K562 (cell line): ENCODE measurements around the gene ACO2. TPM values are rescaled to one million over a fixed set of nuclear protein-coding genes. Genes with fewer than 3 reads are reported as not detected.

Experiments
- ATAC-seq: fragments of 200-7000 bp; cut with Tn5 transposase; 3 replicates; pipeline ENCODE4 v1.9.1; 2020; ENCODE audit warnings: moderate library complexity
- BruUV-seq: library from RNA; stranded (reverse); fragments of 400-500 nt; replicated peaks from 2 replicates; lab custom pipeline; 2021; lab: Mats Ljungman, UMichigan
- CTCF ChIA-PET: fragments of 300-600 bp; formaldehyde crosslinking; extraction: SDS; loops from one replicate; lab custom pipeline; 2021; ENCODE audit warnings: low intra/inter-chr PET ratio; lab: Yijun Ruan, JAX
- POLR2A ChIA-PET: fragments of 300-600, 350-650 bp; sonication (Branson Sonifier 250); formaldehyde crosslinking; extraction: SDS; loops from one replicate; lab custom pipeline; 2021; ENCODE audit warnings: antibody characterized with exemption, inconsistent platforms; lab: Yijun Ruan, JAX
- DNase-seq, 4 experiments: peaks; one replicate each; pipeline versions ENCODE4 v3.0.0 to v3.0.0-alpha.2; 2011 to 2018; ENCODE audit warnings: low spot score in 3 of 4, mixed read lengths in 3 of 4; ENCODE audit errors: extremely low read depth in 1 of 4
- FAIRE-seq: peaks from 2 replicates; lab custom pipeline; 2011; peaks lifted over from hg19 to GRCh38; lab: Jason Lieb, UNC
- H2AFZ ChIP-seq: 2 replicates; pipeline ENCODE4 v1.6.0; 2011; ENCODE audit warnings: low read depth, low read length, control low read depth, inconsistent platforms
- H3K27ac ChIP-seq: fragments of 200-600 bp; 3 replicates; pipeline ENCODE4 v1.8.0; 2011; ENCODE audit warnings: low read depth, mild to moderate bottlenecking, control low read depth, inconsistent platforms, low read length, moderate library complexity, mixed read lengths; ENCODE audit errors: extremely low read depth
- H3K27me3 ChIP-seq, 2 experiments: fragments of 300-600 bp in 1 of 2; 2 replicates in 1 of 2; 3 replicates in 1 of 2; pipeline versions ENCODE4 v1.6.0 to v1.8.0; 2011; ENCODE audit warnings: inconsistent platforms in 2 of 2, low read length in 2 of 2, mild to moderate bottlenecking in 1 of 2, mixed read lengths in 1 of 2, moderate library complexity in 1 of 2; ENCODE audit not compliant: control insufficient read depth in 2 of 2, insufficient read depth in 2 of 2
- H3K36me3 ChIP-seq: fragments of 300-600 bp; 3 replicates; pipeline ENCODE4 v1.8.0; 2011; ENCODE audit warnings: mild to moderate bottlenecking, low read length, inconsistent platforms; ENCODE audit not compliant: control insufficient read depth, insufficient read depth
- H3K4me1 ChIP-seq, 2 experiments: fragments of 200-600 bp in 1 of 2; replicated peaks in 1 of 2; 2 replicates in 1 of 2; 3 replicates in 1 of 2; pipeline versions ENCODE4 v1.5.1 to v1.8.0; 2011; ENCODE audit warnings: inconsistent platforms in 2 of 2, low read length in 2 of 2, mild to moderate bottlenecking in 1 of 2, mixed read lengths in 1 of 2, moderate library complexity in 1 of 2; ENCODE audit not compliant: control insufficient read depth in 2 of 2, insufficient read depth in 2 of 2
- H3K4me2 ChIP-seq: 2 replicates; pipeline ENCODE4 v1.6.1; 2011; ENCODE audit warnings: low read length, control low read depth, inconsistent platforms, mixed read lengths; ENCODE audit not compliant: insufficient read depth
- H3K4me3 ChIP-seq: fragments of 200-600 bp; sonication (generic), shearing (Covaris generic); 2 replicates; pipeline ENCODE4 v1.5.1; 2016; ENCODE audit warnings: control low read depth, inconsistent platforms
- H3K79me2 ChIP-seq: fragments of 200-600 bp; 3 replicates; pipeline ENCODE4 v1.8.0; 2011; ENCODE audit warnings: low read length, inconsistent platforms; ENCODE audit not compliant: control insufficient read depth, insufficient read depth
- H3K9ac ChIP-seq, 2 experiments: 2 replicates each; pipeline versions ENCODE4 v1.6.0 to v1.6.1; 2011; ENCODE audit warnings: low read depth in 2 of 2, low read length in 2 of 2, control low read depth in 1 of 2, inconsistent platforms in 1 of 2, mild to moderate bottlenecking in 1 of 2, mixed read lengths in 1 of 2; ENCODE audit not compliant: insufficient read depth in 1 of 2
- H3K9me1 ChIP-seq: one replicate; pipeline ENCODE4 v1.6.0; 2011; ENCODE audit warnings: inconsistent platforms, mild to moderate bottlenecking, low read length, moderate library complexity; ENCODE audit not compliant: control insufficient read depth, insufficient read depth
- H3K9me3 ChIP-seq: replicated peaks from 2 replicates; pipeline ENCODE4 v1.5.1; 2011; ENCODE audit warnings: low read depth, low read length, inconsistent platforms; ENCODE audit not compliant: control insufficient read depth, insufficient read depth
- H4K20me1 ChIP-seq: replicated peaks from 2 replicates; pipeline ENCODE4 v1.6.1; 2011; ENCODE audit warnings: low read length, inconsistent platforms, mixed read lengths; ENCODE audit not compliant: control insufficient read depth, insufficient read depth
- ASH1L ChIP-seq: fragments of 450-650 bp; IDR thresholded peaks from 2 replicates; pipeline ENCODE4 v1.6.1; 2018; ENCODE audit warnings: borderline replicate concordance, mild to moderate bottlenecking, low read depth; ENCODE audit not compliant: partially characterized antibody
- CHD2 ChIP-seq: IDR thresholded peaks from 2 replicates; pipeline ENCODE4 v1.6.1; 2011; ENCODE audit warnings: low read depth, low read length
- NFIC ChIP-seq: fragments of 450-650 bp; IDR thresholded peaks from 2 replicates; pipeline ENCODE4 v1.6.1; 2017; ENCODE audit warnings: mild to moderate bottlenecking, inconsistent platforms
- SRSF7 ChIP-seq: fragments of 200-400 bp; formaldehyde crosslinking; optimal IDR thresholded peaks from 2 replicates; pipeline ENCODE3; 2017; ENCODE audit warnings: mild to moderate bottlenecking, low read depth, low read length
- VEZF1 ChIP-seq: fragments of 200-800 bp; sonication (Bioruptor generic); IDR thresholded peaks from 2 replicates; pipeline ENCODE4 v1.6.1; 2017; ENCODE audit warnings: missing genetic modification characterization, missing compliant biosample characterization
- ZNF217 ChIP-seq: sonication (generic); formaldehyde crosslinking; IDR thresholded peaks from 2 replicates; pipeline ENCODE4 v1.8.0; 2022; ENCODE audit warnings: mild to moderate bottlenecking, missing genetic modification reagents
- ZNF23 ChIP-seq: fragments of 250-450 bp; sonication (Bioruptor Pico); IDR thresholded peaks from 2 replicates; pipeline ENCODE4 v1.4.0; 2020; ENCODE audit warnings: mild to moderate bottlenecking
- WGBS: fragments of 100-300 bp; shearing (Covaris generic); methylation state at CpG from one replicate; pipeline ENCODE4 v1.1.6; 2016; ENCODE audit warnings: low coverage, mixed read lengths; ENCODE audit not compliant: insufficient coverage; ENCODE audit errors: missing lambda C conversion rate; 5-methylcytosine and 5-hydroxymethylcytosine counted together
- in situ Hi-C: fragments of 300-500 bp; cut with MboI; formaldehyde crosslinking; loops from 4 replicates; pipeline ENCODE4 v1.15.0; 2018; ENCODE audit warnings: inconsistent platforms, mixed read lengths
- intact Hi-C: fragments of 100-400 bp; cut with micrococcal nuclease; formaldehyde crosslinking; loops from 2 replicates; pipeline ENCODE4 v1.14.2; 2022
- polyA plus RNA-seq, 8 experiments: library from polyadenylated mRNA; depleted of rRNA in 4 of 8; stranded (reverse) in 5 of 8; unstranded in 3 of 8; fragments of >200 nt; fragmentation: Nextera tagmentation in 2 of 8; fragmentation: Illumina TruSeq in 1 of 8; extraction: Ambion mirVana in 2 of 8; extraction: Trizol in 1 of 8; gene quantifications; 2 replicates each; pipeline versions ENCODE4 v1.2.1 to v1.2.3, GENCODE V29; 2011 to 2014; ENCODE audit warnings: inconsistent platforms in 1 of 8, missing spikeins in 1 of 8
- total RNA-seq, 7 experiments: library from RNA; depleted of rRNA in 6 of 7; stranded (reverse); fragments of >200 nt in 6 of 7; fragmentation: Illumina TruSeq in 2 of 7; extraction: Trizol in 2 of 7; gene quantifications; 2 replicates each; pipeline versions ENCODE4 v1.2.1 to v1.2.3, GENCODE V29; 2011 to 2021; ENCODE audit warnings: low replicate concordance in 1 of 7
- TF ChIP-seq, protein P1 (sequence below): fragments of 250-450 bp; sonication (Bioruptor Pico); IDR thresholded peaks from 2 replicates; pipeline ENCODE4 v1.4.0; 2020; ENCODE audit warnings: mild to moderate bottlenecking, moderate library complexity

ACO2 gene
- total and polyA plus RNA-seq, 9 of the 15 experiments (the other 6 are each of a cell fraction or from before 2014, with no cell fraction given) = 16.2 to 119 (median 43.2) TPM

DNA sequence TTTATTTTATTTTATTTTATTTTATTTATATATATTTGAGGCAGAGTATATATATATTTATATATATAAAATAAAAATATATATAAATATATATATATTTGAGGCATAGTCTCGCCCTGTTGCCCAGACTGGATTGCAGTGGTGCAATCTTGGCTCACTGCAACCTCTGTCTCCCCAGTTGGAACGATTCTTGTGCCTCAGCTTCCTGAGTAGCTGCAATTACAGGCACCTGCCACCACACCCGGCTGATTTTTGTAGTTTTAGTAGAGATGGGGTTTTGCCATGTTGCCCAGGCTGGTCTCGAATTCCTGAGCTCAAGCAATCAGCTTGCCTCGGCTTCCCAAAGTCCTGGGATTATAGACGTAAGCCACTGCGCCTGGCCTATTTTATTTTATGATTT is 31.4 kb downstream of the ACO2 start:
- CTCF ChIA-PET = no interaction called here
- Histone ChIP-seq H3K9me3 (no peaks in the 10 kb centered on the region), H3K9ac (no peak overlapping the region), H3K27ac (no peak overlapping the region), H3K36me3 (peaks cover 62% of the 10 kb centered on the region; the same call in 2 of the 3 replicates), H3K4me1 (no peaks in the 10 kb centered on the region; a peak in 2 of 5 replicates), H2AFZ (no peak overlapping the region), H3K9me1 (no peaks in the 10 kb centered on the region), H4K20me1 (peaks cover 12% of the 10 kb centered on the region; the same call in 1 of the 2 replicates), H3K27me3 (no peaks in the 10 kb centered on the region), H3K79me2 (peaks cover 46% of the 10 kb centered on the region), H3K4me3 (no peak overlapping the region), H3K4me2 (no peak overlapping the region)
- TF ChIP-seq ZNF217 (CRISPR knock-in tag) = no peak
- no peak for TF ChIP-seq ASH1L
- no peak for TF ChIP-seq SRSF7
- TF ChIP-seq, protein P1, sequence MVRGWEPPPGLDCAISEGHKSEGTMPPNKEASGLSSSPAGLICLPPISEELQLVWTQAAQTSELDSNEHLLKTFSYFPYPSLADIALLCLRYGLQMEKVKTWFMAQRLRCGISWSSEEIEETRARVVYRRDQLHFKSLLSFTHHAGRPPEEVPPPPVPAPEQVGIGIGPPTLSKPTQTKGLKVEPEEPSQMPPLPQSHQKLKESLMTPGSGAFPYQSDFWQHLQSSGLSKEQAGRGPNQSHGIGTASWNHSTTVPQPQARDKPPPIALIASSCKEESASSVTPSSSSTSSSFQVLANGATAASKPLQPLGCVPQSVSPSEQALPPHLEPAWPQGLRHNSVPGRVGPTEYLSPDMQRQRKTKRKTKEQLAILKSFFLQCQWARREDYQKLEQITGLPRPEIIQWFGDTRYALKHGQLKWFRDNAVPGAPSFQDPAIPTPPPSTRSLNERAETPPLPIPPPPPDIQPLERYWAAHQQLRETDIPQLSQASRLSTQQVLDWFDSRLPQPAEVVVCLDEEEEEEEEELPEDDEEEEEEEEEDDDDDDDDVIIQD = no peak
- no peak for TF ChIP-seq VEZF1 (CRISPR knock-in tag)
- TF ChIP-seq ZNF23 (CRISPR knock-in tag) = no peak
- no peak for TF ChIP-seq CHD2
- TF ChIP-seq NFIC = no peak
- WGBS = 89% methylated on average over 7 of the region's 7 CpGs
- POLR2A ChIA-PET = interaction anchor here (0.8 kb wide), 1 partner anchor 13 kb away, joined by 4 read pairs; no protein-coding TSS in a partner anchor
- in situ Hi-C loops = no loop called here
- DNase-seq (no peak), ATAC-seq (no peak), FAIRE-seq (no peak)
- intact Hi-C loops = no loop called here
- BruUV-seq = no TSS peak
